GM10248 (cell line): ENCODE data around the gene PAX5.
A peak's percentile ranks its signal among the peaks of the same experiment; 100 is the strongest.

ENCODE experiments used
- CTCF ChIA-PET: fragments of 300-600 bp; sonication (Branson Sonifier 250); formaldehyde crosslinking; extraction: SDS; loops from one replicate; lab custom pipeline; 2021; ENCODE audit warnings: antibody characterized with exemption; lab: Yijun Ruan, JAX
- POLR2A ChIA-PET: fragments of 350-650 bp; sonication (Branson Sonifier 250); formaldehyde crosslinking; extraction: SDS; loops from one replicate; lab custom pipeline; 2020; ENCODE audit warnings: antibody characterized with exemption; lab: Yijun Ruan, JAX
- DNase-seq: peaks from one replicate; pipeline ENCODE4 v3.0.0; 2012; ENCODE audit errors: extremely low spot score
- CTCF ChIP-seq: IDR thresholded peaks from 2 replicates; pipeline ENCODE4 v1.5.1; 2012; ENCODE audit warnings: mild to moderate bottlenecking, low read depth; ENCODE audit errors: extremely low read depth, missing control alignments, control extremely low read depth

PAX5 gene

GRCh38 chr9:36932198-36932597, 101.9 kb downstream of the PAX5 start:
- ChIA-PET CTCF (interaction anchor here (1.2 to 1.3 kb wide), 3 partner anchors 9 to 64 kb away, joined by 3 read pairs; no protein-coding TSS in a partner anchor), POLR2A (no interaction called here)
- DNase-seq: no peak
- no peak for TF ChIP-seq CTCF

GRCh38 chr9:36930941-36931340, 103.1 kb downstream of the PAX5 start:
- ChIA-PET CTCF (interaction anchor here (1.1 to 1.2 kb wide), 2 partner anchors 58 to 66 kb away, joined by 3 to 5 read pairs; no protein-coding TSS in a partner anchor), POLR2A (no interaction called here)
- no peak for DNase-seq
- no peak for TF ChIP-seq CTCF

GRCh38 chr9:36929350-36929675, 104.8 kb downstream of the PAX5 start:
- DNase-seq: no peak
- POLR2A ChIA-PET: no interaction called here
- CTCF ChIA-PET: interaction anchor here (1.1 kb wide), 1 partner anchor 10 kb away, joined by 4 read pairs; no protein-coding TSS in a partner anchor
- no peak for TF ChIP-seq CTCF

- POLR2A ChIA-PET: no interaction called here
- peak; percentile 56 for DNase-seq
- no peak for TF ChIP-seq CTCF
- CTCF ChIA-PET: interaction anchor here (1.1 kb wide), 1 partner anchor 55 kb away, joined by 3 read pairs; no protein-coding TSS in a partner anchor
Observed at GRCh38 chr9:36928670-36929349, 105.3 kb downstream of the PAX5 start.

- DNase-seq: no peak
- POLR2A ChIA-PET: no interaction called here
- TF ChIP-seq CTCF: no peak
- CTCF ChIA-PET: interaction anchor here (1.1 kb wide), 1 partner anchor 54 kb away, joined by 3 read pairs; no protein-coding TSS in a partner anchor
Observed at GRCh38 chr9:36928210-36928609, 105.9 kb downstream of the PAX5 start.

GRCh38 chr9:36924757-36925432, 109.2 kb downstream of the PAX5 start:
- no peak for TF ChIP-seq CTCF
- ChIA-PET CTCF (interaction anchor here (1.0 to 1.6 kb wide), 2 partner anchors 11 kb away, joined by 5 to 6 read pairs; no protein-coding TSS in a partner anchor), POLR2A (no interaction called here)
- DNase-seq: no peak
